A549 treated with AZD9567 at 1 μM for 4 hours (cell line): ENCODE results near the gene LMTK3. TPM values are rescaled to one million over a fixed set of nuclear protein-coding genes. Genes with fewer than 3 reads are reported as not detected.

Experiments used
- total RNA-seq: library from RNA; stranded (reverse); fragments of 200-300 nt; extraction: Qiagen RNA extraction; gene quantifications from 5 replicates; pipeline ENCODE4 v1.2.3, GENCODE V29; 2022; ENCODE audit not compliant: insufficient read depth

Gene LMTK3, protein sequence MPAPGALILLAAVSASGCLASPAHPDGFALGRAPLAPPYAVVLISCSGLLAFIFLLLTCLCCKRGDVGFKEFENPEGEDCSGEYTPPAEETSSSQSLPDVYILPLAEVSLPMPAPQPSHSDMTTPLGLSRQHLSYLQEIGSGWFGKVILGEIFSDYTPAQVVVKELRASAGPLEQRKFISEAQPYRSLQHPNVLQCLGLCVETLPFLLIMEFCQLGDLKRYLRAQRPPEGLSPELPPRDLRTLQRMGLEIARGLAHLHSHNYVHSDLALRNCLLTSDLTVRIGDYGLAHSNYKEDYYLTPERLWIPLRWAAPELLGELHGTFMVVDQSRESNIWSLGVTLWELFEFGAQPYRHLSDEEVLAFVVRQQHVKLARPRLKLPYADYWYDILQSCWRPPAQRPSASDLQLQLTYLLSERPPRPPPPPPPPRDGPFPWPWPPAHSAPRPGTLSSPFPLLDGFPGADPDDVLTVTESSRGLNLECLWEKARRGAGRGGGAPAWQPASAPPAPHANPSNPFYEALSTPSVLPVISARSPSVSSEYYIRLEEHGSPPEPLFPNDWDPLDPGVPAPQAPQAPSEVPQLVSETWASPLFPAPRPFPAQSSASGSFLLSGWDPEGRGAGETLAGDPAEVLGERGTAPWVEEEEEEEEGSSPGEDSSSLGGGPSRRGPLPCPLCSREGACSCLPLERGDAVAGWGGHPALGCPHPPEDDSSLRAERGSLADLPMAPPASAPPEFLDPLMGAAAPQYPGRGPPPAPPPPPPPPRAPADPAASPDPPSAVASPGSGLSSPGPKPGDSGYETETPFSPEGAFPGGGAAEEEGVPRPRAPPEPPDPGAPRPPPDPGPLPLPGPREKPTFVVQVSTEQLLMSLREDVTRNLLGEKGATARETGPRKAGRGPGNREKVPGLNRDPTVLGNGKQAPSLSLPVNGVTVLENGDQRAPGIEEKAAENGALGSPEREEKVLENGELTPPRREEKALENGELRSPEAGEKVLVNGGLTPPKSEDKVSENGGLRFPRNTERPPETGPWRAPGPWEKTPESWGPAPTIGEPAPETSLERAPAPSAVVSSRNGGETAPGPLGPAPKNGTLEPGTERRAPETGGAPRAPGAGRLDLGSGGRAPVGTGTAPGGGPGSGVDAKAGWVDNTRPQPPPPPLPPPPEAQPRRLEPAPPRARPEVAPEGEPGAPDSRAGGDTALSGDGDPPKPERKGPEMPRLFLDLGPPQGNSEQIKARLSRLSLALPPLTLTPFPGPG (N-terminal part only)
- total RNA-seq = 3.6 to 4.3 TPM (median 4.0 TPM) in 5 replicates

DNA sequence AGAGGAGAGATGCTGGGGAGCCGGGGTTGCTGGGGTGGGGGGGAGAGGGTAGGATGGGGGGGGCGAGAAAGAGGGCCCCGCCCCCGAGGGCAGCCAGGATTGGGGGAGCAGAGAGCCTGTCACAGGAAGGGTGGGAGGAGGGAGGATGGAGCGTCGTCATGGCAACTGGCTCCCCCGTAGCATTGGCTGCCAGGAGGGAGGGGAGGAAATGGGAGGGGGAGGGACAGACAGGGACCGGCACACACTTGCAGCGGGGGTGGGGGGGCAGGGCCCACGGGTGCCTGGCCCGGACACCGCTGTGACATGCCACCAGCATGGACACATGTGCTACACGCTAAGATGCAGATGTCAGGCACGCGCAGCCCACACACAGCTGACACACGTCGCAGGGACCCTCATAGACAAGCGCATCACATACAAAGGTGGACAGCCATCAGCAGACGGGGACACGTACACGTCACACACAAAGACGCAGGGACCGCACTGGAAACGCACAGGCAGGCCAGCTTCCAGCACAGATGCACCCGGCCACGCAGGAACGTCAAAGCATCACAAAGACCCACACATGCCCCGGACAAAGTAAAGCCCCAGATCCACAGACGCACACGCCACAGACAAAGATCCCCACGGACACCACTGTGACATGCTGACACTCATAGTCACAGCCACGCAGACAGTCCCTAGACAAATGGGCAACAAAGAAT lies at the start of gene LMTK3:
Gene LMTK3, minus strand, starts transcription at position 36 of the 704 bp plus-strand sequence. CDS start 259 bp downstream, outside the sequence.

DNA sequence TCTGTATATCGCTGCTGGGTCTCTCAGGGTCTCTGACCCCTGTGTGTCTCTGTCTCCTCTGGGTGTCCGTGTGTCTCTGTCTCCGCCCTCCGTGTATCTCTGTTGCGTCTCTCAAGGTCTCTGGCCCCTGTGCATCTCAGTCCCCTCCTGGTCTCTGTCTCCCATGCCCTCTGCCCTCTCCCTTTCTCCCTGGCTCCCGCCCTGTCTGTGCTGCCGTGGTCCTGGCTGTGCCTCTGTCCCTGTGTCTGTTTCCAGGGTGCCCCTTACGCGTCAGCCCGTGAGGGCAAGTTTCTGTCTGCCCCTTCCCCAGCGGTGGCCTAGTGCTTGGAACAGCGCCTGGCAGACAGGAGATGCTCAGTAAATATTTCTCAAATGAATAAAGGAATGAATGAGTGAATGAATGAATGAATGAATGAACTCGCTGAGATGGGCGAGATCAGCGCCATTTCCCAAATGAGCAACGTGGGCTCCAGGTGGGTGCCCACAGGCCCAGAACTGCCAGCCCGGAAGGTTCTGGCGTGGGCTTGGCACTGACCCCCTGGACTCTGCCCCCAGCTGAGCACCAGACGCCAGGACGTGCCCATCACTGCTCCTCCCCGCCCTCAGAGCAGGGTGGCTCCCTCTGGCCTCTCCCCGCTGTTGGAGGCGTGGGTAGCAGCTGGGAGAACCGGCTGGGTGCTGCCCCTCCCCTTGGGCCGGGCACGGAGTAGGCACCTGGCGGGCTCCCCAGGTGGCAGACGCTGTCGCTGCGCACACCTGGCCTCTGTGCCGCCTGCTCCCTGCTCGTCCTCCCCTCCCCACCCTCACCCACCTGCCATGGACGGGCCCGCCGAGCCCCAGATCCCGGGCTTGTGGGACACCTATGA lies 40.0 kb upstream of the LMTK3 start, which contains the start of gene SULT2B1:
Gene SULT2B1, plus strand, starts transcription at position 736 of the 866 bp plus-strand sequence. Its CDS starts 81 bp downstream, at position 817.

DNA sequence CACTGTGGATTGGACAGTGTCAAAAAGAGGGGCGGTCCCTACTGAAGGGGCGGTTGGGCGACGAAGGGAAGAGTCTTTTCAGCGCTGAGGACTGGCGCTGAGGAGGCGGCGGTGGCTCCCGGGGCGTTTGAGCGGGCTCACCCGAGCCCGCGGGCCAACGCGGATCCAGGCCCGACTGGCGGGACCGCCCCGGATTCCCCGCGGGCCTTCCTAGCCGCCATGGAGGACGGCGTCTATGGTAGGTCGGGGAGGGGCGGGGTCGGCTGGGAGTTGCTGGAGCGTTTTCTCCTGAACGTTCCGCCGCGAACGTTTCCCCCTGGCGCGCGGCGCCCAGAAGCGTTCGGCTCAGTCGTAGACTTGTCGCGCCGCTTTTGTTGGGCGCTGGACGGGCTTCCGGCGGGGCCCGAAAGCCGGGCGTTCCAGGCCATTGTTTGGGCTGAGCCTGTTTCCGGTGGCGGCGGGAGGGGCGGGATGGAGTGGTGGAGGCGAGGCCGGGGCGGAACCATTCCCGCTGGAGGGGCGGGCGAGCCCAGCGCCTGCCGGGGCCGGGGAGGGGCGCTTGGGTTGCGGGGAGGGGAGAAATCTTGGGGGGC lies 42.2 kb downstream of the LMTK3 start, which contains the start of gene CYTH2:
Gene CYTH2, plus strand, starts transcription at position 81 of the 593 bp plus-strand sequence. Its CDS starts 139 bp downstream, at position 220.

DNA sequence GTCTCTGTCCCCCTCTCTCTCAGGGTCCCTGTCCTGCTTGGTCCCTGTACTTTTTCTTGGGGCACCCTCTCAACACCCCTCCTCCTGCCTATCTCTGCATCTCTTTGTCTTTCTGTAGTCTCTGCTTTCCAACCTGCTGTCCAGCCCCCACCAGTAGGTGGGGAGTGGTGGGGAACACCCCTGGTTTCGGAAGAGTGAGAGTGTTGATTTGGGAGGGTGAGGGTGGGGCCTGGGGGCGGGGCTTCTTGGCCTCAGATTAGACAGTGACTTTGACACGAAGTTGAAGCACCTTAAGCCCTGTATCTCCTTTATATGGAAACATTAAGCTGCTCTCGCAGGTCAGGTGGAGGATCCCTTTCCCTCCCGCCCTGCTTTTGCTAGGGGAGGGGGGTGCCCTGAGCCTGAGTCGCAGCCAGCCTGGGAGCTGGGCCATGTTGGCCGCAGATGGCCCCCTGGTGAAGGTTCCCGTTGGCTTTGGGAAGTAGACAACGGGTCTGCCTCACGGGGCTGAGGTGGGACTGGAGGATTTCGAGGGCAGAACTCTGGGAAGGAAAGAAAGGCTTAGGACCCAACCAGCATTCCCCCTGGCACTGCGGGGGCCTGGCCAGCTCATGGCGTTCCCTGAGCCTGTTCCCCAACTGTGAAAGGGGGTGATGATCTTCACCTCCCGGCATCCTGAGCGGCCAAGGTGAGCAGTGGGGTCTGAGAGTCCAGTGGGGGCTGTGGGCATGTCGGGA lies 56.3 kb downstream of the LMTK3 start, which contains the start of gene KCNJ14:
Gene KCNJ14, plus strand, starts transcription at position 404 of the 737 bp plus-strand sequence. CDS start 6,151 bp downstream, outside the sequence.

DNA sequence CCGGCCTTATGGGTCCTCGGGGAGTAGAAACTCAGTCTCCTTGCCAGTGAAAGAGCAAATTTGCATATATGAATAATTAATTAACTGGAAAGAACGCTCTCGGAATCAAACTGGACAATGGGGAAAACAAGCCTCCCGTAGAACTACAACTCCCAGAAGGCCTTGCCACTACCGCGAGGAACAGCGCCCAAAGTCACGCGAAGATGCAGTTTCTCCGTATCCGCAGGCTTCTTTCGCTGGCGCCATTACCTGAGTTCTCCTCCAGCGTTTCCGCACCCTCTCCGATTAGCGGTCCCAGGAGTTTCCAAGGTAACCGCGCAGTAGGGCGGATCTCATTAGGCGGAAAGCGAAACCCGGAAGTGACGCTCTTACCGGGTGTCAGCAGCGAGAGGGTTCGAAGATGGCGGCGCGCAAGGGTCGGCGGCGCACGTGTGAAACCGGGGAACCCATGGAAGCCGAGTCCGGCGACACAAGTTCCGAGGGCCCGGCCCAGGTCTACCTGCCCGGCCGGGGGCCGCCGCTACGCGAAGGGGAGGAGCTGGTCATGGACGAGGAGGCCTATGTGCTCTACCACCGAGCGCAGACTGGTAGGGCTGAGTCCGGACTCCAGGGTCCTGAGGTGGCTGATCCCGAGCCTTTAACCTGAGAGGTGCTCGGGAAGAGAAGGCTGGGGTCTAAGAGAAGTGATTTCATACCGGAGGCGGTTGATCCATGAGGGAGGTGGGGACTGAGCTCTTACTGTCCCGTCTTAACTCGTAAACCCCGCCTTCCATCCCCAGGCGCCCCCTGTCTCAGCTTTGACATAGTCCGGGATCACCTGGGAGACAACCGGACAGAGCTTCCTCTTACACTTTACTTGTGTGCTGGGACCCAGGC lies 65.8 kb downstream of the LMTK3 start, which contains the start of gene GRWD1:
Gene GRWD1, plus strand, starts transcription at position 378 of the 876 bp plus-strand sequence. Its CDS starts 23 bp downstream, at position 401.

Other genes with a start within 250 kb of the LMTK3 start
- 5.8 to 10.1 TPM (median 6.0 TPM) in 5 replicates for gene ZNF114, start 241.8 kb downstream of the LMTK3 start, total RNA-seq
- gene EMP3, start 186.3 kb downstream of the LMTK3 start, total RNA-seq = 325 to 465 TPM (median 421 TPM) in 5 replicates
- gene TMEM143, start 147.9 kb downstream of the LMTK3 start, total RNA-seq = 1.8 to 5.3 TPM (median 3.8 TPM) in 5 replicates
- gene SYNGR4, start 147.5 kb downstream of the LMTK3 start, total RNA-seq = 2.4 to 6.0 TPM (median 3.0 TPM) in 5 replicates
- gene KDELR1, start 120.3 kb downstream of the LMTK3 start, total RNA-seq = 388 to 423 TPM (median 399 TPM) in 5 replicates
- 5.1 to 8.8 TPM (median 7.8 TPM) in 5 replicates for gene GRIN2D, start 118.2 kb downstream of the LMTK3 start, total RNA-seq
- gene GRWD1, start 65.9 kb downstream of the LMTK3 start, total RNA-seq = 97.8 to 124 TPM (median 112 TPM) in 5 replicates
- gene KCNJ14, start 56.3 kb downstream of the LMTK3 start, total RNA-seq = 1.1 to 2.5 TPM (median 1.3 TPM) in 4 of 5 replicates, not detected in the other
- gene CYTH2, start 42.5 kb downstream of the LMTK3 start, total RNA-seq = 60.6 to 75.4 TPM (median 68.5 TPM) in 5 replicates
- gene SULT2B1, start 40.3 kb upstream of the LMTK3 start, total RNA-seq = 14.1 to 16.2 TPM (median 14.9 TPM) in 5 replicates
- not detected in 5 replicates for gene SPACA4, start 94.9 kb upstream of the LMTK3 start, total RNA-seq
- 0.21 to 0.33 TPM (median 0.31 TPM) in 4 of 5 replicates, not detected in the other for gene FAM83E, start 103.2 kb upstream of the LMTK3 start, total RNA-seq
- 3,115 to 3,428 TPM (median 3,246 TPM) in 5 replicates for gene RPL18, start 107.3 kb upstream of the LMTK3 start, total RNA-seq
- gene SPHK2, start 107.7 kb upstream of the LMTK3 start, total RNA-seq = 9.2 to 14.7 TPM (median 13.2 TPM) in 5 replicates
- gene DBP, start 125.5 kb upstream of the LMTK3 start, total RNA-seq = 1.7 to 2.8 TPM (median 2.3 TPM) in 5 replicates
- gene CA11, start 134.4 kb upstream of the LMTK3 start, total RNA-seq = 4.4 to 12.3 TPM (median 9.8 TPM) in 5 replicates
- 0.26 to 0.48 TPM (median 0.29 TPM) in 4 of 5 replicates, not detected in the other for gene NTN5, start 161.2 kb upstream of the LMTK3 start, total RNA-seq
- not detected in 5 replicates for gene FUT2, start 184.1 kb upstream of the LMTK3 start, total RNA-seq
- 0.31 to 0.46 TPM (median 0.38 TPM) in 4 of 5 replicates, not detected in the other for gene MAMSTR, start 207.9 kb upstream of the LMTK3 start, total RNA-seq
- 0.52 to 3.2 TPM (median 0.64 TPM) in 5 replicates for gene RASIP1, start 228.8 kb upstream of the LMTK3 start, total RNA-seq
- gene IZUMO1, start 235.1 kb upstream of the LMTK3 start, total RNA-seq = 0.03 TPM in 1 of 5 replicates, not detected in the others
- 0.06 to 0.10 TPM (median 0.08 TPM) in 4 of 5 replicates, not detected in the other for gene FUT1, start 240.8 kb upstream of the LMTK3 start, total RNA-seq
- not detected in 5 replicates for gene FGF21, start 243.7 kb upstream of the LMTK3 start, total RNA-seq